Prostate gland (tissue), 2 donors: ENCODE results near the gene AGXT2.

Experiments
- POLR2A ChIP-seq: fragments of 450-650 bp; IDR thresholded peaks from one replicate; pipeline ENCODE4 v1.6.1; 2016; ENCODE audit warnings: antibody characterized with exemption, mild to moderate bottlenecking
- TF ChIP-seq, protein P1 (sequence below), 4 experiments: fragments of 200-600 bp in 2 of 4; fragments of 450-650 bp in 2 of 4; sonication (generic) in 2 of 4; IDR thresholded peaks; 1 replicate in 3 of 4; 2 replicates in 1 of 4; pipeline ENCODE4 v1.5.1; 2016 to 2019; ENCODE audit warnings: antibody characterized with exemption in 4 of 4, mild to moderate bottlenecking in 2 of 4, moderate library complexity in 2 of 4

DNA sequence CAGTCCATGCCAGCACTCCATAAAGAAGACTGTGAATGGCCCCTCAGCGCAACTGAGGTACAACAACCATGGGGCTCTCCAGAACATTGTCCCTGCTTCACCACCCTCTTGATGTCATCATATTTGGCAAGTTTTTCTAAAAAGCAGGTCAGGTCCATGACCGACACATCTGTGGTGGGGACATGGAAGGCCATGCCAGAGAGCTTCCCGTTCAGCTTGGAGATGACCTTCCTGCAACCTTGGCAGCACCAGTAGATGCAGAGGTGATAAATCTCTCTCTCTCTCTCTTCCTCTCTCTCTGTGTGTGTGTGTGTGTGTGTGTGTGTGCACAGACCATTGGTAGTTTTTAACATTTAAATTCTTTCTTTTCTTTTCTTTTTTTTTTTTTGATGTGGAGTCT is 35.4 kb upstream of the AGXT2 start:
- TF ChIP-seq POLR2A, result no peak
- TF ChIP-seq, protein P1, sequence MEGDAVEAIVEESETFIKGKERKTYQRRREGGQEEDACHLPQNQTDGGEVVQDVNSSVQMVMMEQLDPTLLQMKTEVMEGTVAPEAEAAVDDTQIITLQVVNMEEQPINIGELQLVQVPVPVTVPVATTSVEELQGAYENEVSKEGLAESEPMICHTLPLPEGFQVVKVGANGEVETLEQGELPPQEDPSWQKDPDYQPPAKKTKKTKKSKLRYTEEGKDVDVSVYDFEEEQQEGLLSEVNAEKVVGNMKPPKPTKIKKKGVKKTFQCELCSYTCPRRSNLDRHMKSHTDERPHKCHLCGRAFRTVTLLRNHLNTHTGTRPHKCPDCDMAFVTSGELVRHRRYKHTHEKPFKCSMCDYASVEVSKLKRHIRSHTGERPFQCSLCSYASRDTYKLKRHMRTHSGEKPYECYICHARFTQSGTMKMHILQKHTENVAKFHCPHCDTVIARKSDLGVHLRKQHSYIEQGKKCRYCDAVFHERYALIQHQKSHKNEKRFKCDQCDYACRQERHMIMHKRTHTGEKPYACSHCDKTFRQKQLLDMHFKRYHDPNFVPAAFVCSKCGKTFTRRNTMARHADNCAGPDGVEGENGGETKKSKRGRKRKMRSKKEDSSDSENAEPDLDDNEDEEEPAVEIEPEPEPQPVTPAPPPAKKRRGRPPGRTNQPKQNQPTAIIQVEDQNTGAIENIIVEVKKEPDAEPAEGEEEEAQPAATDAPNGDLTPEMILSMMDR (IDR thresholded peaks at IDR 0.05), result no peak
